Karpas-422 (cell line): ENCODE measurements around the gene C16orf74. TPM values are rescaled to one million over a fixed set of nuclear protein-coding genes. Genes with fewer than 3 reads are reported as not detected.

Source experiments
- DNase-seq: peaks from one replicate; pipeline ENCODE4 v3.0.0-alpha.2; 2015
- H2AFZ ChIP-seq: fragments of 200-600 bp; sonication (generic); 2 replicates; pipeline ENCODE4 v1.6.1; 2014; ENCODE audit warnings: antibody characterized with exemption, low read length, mixed read lengths
- H3K27ac ChIP-seq: fragments of 200-600 bp; sonication (generic); 2 replicates; pipeline ENCODE4 v1.5.1; 2014; ENCODE audit warnings: mild to moderate bottlenecking, low read length, moderate library complexity
- H3K27me3 ChIP-seq: fragments of 200-600 bp; sonication (generic); 2 replicates; pipeline ENCODE4 v1.6.1; 2014; ENCODE audit warnings: low read length, mixed read lengths
- H3K36me3 ChIP-seq: fragments of 200-600 bp; sonication (generic); 2 replicates; pipeline ENCODE4 v1.6.1; 2014; ENCODE audit warnings: low read length, mixed read lengths; ENCODE audit not compliant: insufficient read depth
- H3K4me1 ChIP-seq: fragments of 200-600 bp; sonication (generic); 2 replicates; pipeline ENCODE4 v1.6.1; 2014; ENCODE audit warnings: mild to moderate bottlenecking, low read length, mixed read lengths
- H3K4me2 ChIP-seq: fragments of 200-600 bp; sonication (generic); 2 replicates; pipeline ENCODE4 v1.6.1; 2014; ENCODE audit warnings: low read length, low read depth, mild to moderate bottlenecking; ENCODE audit not compliant: poor library complexity, severe bottlenecking
- H3K4me3 ChIP-seq: fragments of 200-600 bp; sonication (generic); 2 replicates; pipeline ENCODE4 v1.5.1; 2014; ENCODE audit warnings: mild to moderate bottlenecking, antibody characterized with exemption, low read length, mixed read lengths
- H3K79me2 ChIP-seq: fragments of 200-600 bp; sonication (generic); 2 replicates; pipeline ENCODE4 v1.6.1; 2014; ENCODE audit warnings: mild to moderate bottlenecking, low read length, mixed read lengths
- H3K9ac ChIP-seq: fragments of 200-600 bp; sonication (generic); 2 replicates; pipeline ENCODE4 v1.6.0; 2014; ENCODE audit warnings: low read length
- H3K9me2 ChIP-seq: fragments of 200-600 bp; sonication (generic), shearing (Covaris generic); replicated peaks from 2 replicates; pipeline ENCODE4 v1.6.0; 2014; ENCODE audit warnings: mild to moderate bottlenecking, low read length, moderate library complexity; ENCODE audit not compliant: insufficient read depth
- H3K9me3 ChIP-seq: fragments of 300-700, 200-600 bp; sonication (generic); 2 replicates; pipeline ENCODE4 v1.6.1; 2014; ENCODE audit warnings: low read length, mixed read lengths
- H4K20me1 ChIP-seq: fragments of 200-600 bp; sonication (generic); 2 replicates; pipeline ENCODE4 v1.6.1; 2014; ENCODE audit warnings: mild to moderate bottlenecking, antibody characterized with exemption, low read length, low read depth; ENCODE audit not compliant: insufficient read depth
- total RNA-seq: library from RNA; depleted of rRNA; stranded (reverse); fragments of >200 nt; shearing (Covaris generic); gene quantifications from 2 replicates; pipeline ENCODE4 v1.2.3, GENCODE V29; 2014; ENCODE audit warnings: low replicate concordance

C16orf74 gene
- total RNA-seq, 1 experiment from 2014 or later: 13.3 TPM

GRCh38 chr16:85794696-85795095 is 43.8 kb upstream of the C16orf74 start:
- H3K9me2 ChIP-seq: no peaks in the 10 kb centered on the region
- H3K4me2 ChIP-seq: no peak overlapping the region
- H3K4me3 ChIP-seq: no peak overlapping the region
- peaks cover 27% of the 10 kb centered on the region; the same call in 1 of the 2 replicates for H3K36me3 ChIP-seq
- H3K27me3 ChIP-seq: no peaks in the 10 kb centered on the region
- peaks cover 51% of the 10 kb centered on the region for H4K20me1 ChIP-seq
- H3K9me3 ChIP-seq: no peaks in the 10 kb centered on the region
- no peak overlapping the region for H3K27ac ChIP-seq
- no peak overlapping the region for H2AFZ ChIP-seq
- no peak overlapping the region for H3K9ac ChIP-seq
- no peak for DNase-seq
- H3K4me1 ChIP-seq: peaks cover 23% of the 10 kb centered on the region
- peaks cover 97% of the 10 kb centered on the region for H3K79me2 ChIP-seq

GRCh38 chr16:85793662-85794298 is 42.9 kb upstream of the C16orf74 start:
- H3K9me3 ChIP-seq: no peaks in the 10 kb centered on the region
- no peaks in the 10 kb centered on the region for H3K27me3 ChIP-seq
- no peak overlapping the region for H2AFZ ChIP-seq
- H3K4me2 ChIP-seq: no peak overlapping the region
- no peak for DNase-seq
- no peaks in the 10 kb centered on the region for H3K9me2 ChIP-seq
- peaks cover 49% of the 10 kb centered on the region for H4K20me1 ChIP-seq
- H3K4me1 ChIP-seq: peaks cover 24% of the 10 kb centered on the region
- H3K36me3 ChIP-seq: peaks cover 30% of the 10 kb centered on the region; the same call in 1 of the 2 replicates
- no peak overlapping the region for H3K27ac ChIP-seq
- H3K9ac ChIP-seq: no peak overlapping the region
- peaks cover 96% of the 10 kb centered on the region for H3K79me2 ChIP-seq
- no peak overlapping the region for H3K4me3 ChIP-seq

DNA sequence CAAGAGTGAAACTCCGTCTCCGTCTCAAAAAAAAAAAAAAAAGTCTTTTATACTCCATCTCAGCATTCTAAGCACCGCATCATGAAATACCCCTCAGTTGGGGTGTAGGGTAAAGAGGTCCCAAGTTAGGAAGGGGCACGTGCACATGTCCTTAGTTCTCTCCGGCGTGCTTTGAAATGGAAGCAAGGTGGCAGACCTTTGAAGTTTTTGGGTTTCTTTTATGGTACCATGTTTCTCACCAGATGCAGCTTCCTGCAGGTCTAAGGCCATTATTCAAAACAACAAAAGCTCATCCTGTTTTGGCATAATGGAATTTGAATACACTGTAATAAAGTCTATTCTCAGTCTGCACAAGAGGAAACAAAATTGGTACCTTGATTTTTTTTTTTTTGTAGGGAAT is 38.9 kb upstream of the C16orf74 start:
- Histone ChIP-seq H3K4me1 (peaks cover 13% of the 10 kb centered on the region), H3K36me3 (peaks cover 24% of the 10 kb centered on the region; the same call in 1 of the 2 replicates), H4K20me1 (peaks cover 30% of the 10 kb centered on the region; the same call in 1 of the 2 replicates)

GRCh38 chr16:85788819-85789218 is 37.9 kb upstream of the C16orf74 start:
- H3K4me3 ChIP-seq: no peak overlapping the region
- H3K9ac ChIP-seq: no peak overlapping the region
- H3K36me3 ChIP-seq: peaks cover 22% of the 10 kb centered on the region; the same call in 1 of the 2 replicates
- H3K9me3 ChIP-seq: no peaks in the 10 kb centered on the region
- DNase-seq: no peak
- H3K27me3 ChIP-seq: no peaks in the 10 kb centered on the region
- peaks cover 61% of the 10 kb centered on the region for H3K79me2 ChIP-seq
- no peak overlapping the region for H2AFZ ChIP-seq
- H3K4me2 ChIP-seq: no peak overlapping the region
- no peaks in the 10 kb centered on the region for H3K9me2 ChIP-seq
- no peak overlapping the region for H3K27ac ChIP-seq
- H4K20me1 ChIP-seq: peaks cover 29% of the 10 kb centered on the region; the same call in 1 of the 2 replicates
- H3K4me1 ChIP-seq: peaks cover 13% of the 10 kb centered on the region

More for the DNA sequence above, 38.9 kb upstream of the C16orf74 start:
- Histone ChIP-seq H3K79me2 (peaks cover 70% of the 10 kb centered on the region), H3K4me3 (no peak overlapping the region), H3K9me2 (no peaks in the 10 kb centered on the region), H3K4me2 (no peak overlapping the region), H2AFZ (no peak overlapping the region), H3K9me3 (no peaks in the 10 kb centered on the region), H3K27me3 (no peaks in the 10 kb centered on the region), H3K27ac (no peak overlapping the region), H3K9ac (no peak overlapping the region)
- no peak for DNase-seq

- H4K20me1 ChIP-seq: peaks cover 21% of the 10 kb centered on the region; the same call in 1 of the 2 replicates
- no peak overlapping the region for H3K9ac ChIP-seq
- H3K36me3 ChIP-seq: peaks cover 22% of the 10 kb centered on the region; the same call in 1 of the 2 replicates
- H3K4me3 ChIP-seq: no peak overlapping the region
- no peaks in the 10 kb centered on the region for H3K9me2 ChIP-seq
- no peaks in the 10 kb centered on the region for H3K9me3 ChIP-seq
- peaks cover 38% of the 10 kb centered on the region for H3K79me2 ChIP-seq
- no peak for DNase-seq
- H3K4me1 ChIP-seq: peaks cover 13% of the 10 kb centered on the region
- H3K27ac ChIP-seq: no peak overlapping the region
- H3K27me3 ChIP-seq: no peaks in the 10 kb centered on the region
- no peak overlapping the region for H2AFZ ChIP-seq
- H3K4me2 ChIP-seq: no peak overlapping the region
Measured at GRCh38 chr16:85785927-85786326, 35.0 kb upstream of the C16orf74 start.

- Histone ChIP-seq H4K20me1 (peaks cover 22% of the 10 kb centered on the region; the same call in 1 of the 2 replicates), H2AFZ (no peak overlapping the region), H3K4me2 (no peak overlapping the region), H3K9ac (no peak overlapping the region), H3K79me2 (peaks cover 27% of the 10 kb centered on the region), H3K27ac (no peak overlapping the region), H3K4me3 (no peak overlapping the region), H3K36me3 (peaks cover 19% of the 10 kb centered on the region; the same call in 1 of the 2 replicates), H3K27me3 (no peaks in the 10 kb centered on the region), H3K9me3 (no peaks in the 10 kb centered on the region), H3K9me2 (no peaks in the 10 kb centered on the region), H3K4me1 (peaks cover 2% of the 10 kb centered on the region)
- no peak for DNase-seq
Measured at GRCh38 chr16:85784813-85785212, 33.9 kb upstream of the C16orf74 start.

DNA sequence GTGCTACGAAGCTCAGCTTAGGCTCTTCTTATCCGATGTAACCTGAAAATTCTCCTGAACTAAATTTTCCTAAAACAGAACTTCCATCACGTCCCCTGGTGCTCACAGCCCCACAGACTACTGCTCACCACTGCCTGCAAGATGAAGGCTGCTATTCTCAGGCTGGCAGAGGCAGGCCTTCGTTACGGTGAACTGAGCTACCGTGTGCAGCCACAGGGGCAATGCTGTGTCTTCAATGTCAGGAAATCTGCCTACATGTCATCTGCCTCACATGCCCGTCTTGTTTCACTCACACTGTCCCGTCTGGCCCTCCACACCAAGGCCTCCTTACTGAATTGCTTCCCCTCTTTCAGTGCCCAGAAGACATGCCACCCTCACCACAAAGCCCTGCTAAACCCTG is 32.5 kb upstream of the C16orf74 start:
- Histone ChIP-seq H3K9me3 (no peaks in the 10 kb centered on the region), H3K9me2 (no peaks in the 10 kb centered on the region), H3K27me3 (no peaks in the 10 kb centered on the region), H4K20me1 (peaks cover 22% of the 10 kb centered on the region; the same call in 1 of the 2 replicates), H3K79me2 (peaks cover 16% of the 10 kb centered on the region), H3K4me1 (no peaks in the 10 kb centered on the region), H2AFZ (no peak overlapping the region), H3K4me3 (no peak overlapping the region), H3K9ac (no peak overlapping the region), H3K27ac (no peak overlapping the region), H3K4me2 (no peak overlapping the region), H3K36me3 (peaks cover 12% of the 10 kb centered on the region; the same call in 1 of the 2 replicates)
- DNase-seq: no peak

DNA sequence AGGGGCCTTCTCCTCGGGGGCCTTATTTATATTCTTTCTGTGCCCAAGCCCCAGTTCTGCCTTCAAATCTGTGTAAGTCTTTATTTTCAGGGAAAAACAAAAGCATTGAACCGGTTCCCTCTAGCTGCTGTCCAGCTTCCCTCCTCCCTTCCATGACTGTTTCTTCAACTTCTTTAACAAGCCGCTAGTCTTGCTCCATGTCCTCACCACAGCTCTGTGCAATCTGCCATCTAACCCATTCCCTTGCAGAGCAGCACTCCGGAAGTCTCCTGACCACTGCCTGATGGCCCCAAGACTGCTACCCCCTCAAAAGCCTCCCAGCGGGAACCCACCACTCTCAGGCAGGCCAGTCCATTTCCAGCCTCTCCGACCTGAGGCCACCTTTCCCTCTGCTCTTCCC is 31.6 kb upstream of the C16orf74 start:
- no peaks in the 10 kb centered on the region for H3K4me1 ChIP-seq
- DNase-seq: no peak
- peaks cover 4% of the 10 kb centered on the region; the same call in 1 of the 2 replicates for H3K36me3 ChIP-seq
- H3K9me2 ChIP-seq: no peaks in the 10 kb centered on the region
- H3K4me2 ChIP-seq: no peak overlapping the region
- H3K27me3 ChIP-seq: no peaks in the 10 kb centered on the region
- no peak overlapping the region for H3K27ac ChIP-seq
- H4K20me1 ChIP-seq: peaks cover 22% of the 10 kb centered on the region; the same call in 1 of the 2 replicates
- H3K79me2 ChIP-seq: peaks cover 8% of the 10 kb centered on the region
- H3K9ac ChIP-seq: no peak overlapping the region
- H3K4me3 ChIP-seq: no peak overlapping the region
- H2AFZ ChIP-seq: no peak overlapping the region
- no peaks in the 10 kb centered on the region for H3K9me3 ChIP-seq
